HuH-7.5 (cell line): ENCODE data around the gene SLC35F3.
A peak's percentile ranks its signal among the peaks of the same experiment; 100 is the strongest.
"Not testable (repeated sequence)": the region's sequence is repeated elsewhere in the genome, so short reads cannot be mapped to it uniquely, and the experiment has no call there.

ENCODE experiments used
- DNase-seq: peaks from one replicate; pipeline ENCODE4 v3.0.0; 2011; ENCODE audit warnings: low spot score

Gene SLC35F3

DNA sequence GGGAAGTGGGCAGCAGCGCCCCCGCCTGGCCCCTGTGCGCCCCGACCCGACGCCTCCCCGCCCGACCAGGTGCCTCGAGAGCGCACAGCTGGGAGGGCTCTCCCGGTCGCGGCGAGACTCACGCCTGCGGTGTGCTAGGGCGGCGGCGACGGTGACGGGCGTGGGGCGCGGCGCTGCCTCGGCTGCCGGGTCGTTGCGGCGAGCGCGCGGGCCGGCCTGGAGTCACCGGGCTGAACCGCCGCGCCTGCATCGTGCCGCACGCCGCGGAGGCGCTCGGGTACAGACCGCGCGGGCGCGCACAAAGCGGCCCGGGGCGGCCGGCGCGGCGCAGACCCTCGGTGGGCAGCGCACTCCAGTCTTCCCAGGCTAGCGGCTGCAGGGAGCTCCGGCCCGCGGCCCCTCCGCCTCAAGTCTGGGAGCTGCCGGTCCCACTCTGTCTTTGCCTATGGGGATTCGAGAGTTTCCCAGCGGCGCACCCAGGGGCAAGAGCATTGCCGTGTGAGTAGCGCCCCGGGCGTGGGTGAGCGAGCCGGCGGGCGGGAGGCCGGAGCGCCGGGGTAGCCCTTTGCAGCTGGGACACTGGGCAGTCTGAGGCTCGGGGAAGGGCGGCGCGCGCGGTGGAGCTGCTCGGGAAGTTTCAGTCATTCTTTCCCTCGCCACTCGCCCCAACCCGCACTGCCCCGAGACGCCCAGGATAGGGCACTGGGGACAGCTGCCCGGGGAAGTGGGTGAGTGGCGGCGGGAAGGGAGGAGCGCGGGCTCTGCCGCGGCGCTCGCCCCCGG, at the start of gene SLC35F3:
Gene SLC35F3, plus strand, starts transcription at position 44 of the 783 bp plus-strand sequence.
- DNase-seq, result peak; percentile 28

DNA sequence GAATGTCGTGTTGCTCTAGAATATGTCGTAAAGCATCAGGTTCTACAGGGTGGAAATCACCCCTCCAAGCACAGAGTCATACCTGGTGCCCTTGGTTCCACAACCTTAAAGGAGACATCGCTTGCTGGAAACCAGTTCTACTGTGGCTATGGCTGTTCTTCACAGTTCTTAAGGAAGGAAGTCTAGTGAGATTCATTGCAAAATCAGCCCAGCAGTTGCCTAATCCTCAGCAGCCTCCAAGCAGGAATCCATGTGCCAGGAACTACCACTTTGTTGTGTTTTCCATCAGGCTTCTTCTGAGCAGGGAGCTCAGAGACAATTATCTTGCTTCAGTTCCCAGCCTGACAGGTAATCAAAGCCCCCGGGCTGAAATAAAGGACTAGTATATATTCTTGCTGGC, 45.0 kb upstream of the SLC35F3 start:
- no peak for DNase-seq

DNA sequence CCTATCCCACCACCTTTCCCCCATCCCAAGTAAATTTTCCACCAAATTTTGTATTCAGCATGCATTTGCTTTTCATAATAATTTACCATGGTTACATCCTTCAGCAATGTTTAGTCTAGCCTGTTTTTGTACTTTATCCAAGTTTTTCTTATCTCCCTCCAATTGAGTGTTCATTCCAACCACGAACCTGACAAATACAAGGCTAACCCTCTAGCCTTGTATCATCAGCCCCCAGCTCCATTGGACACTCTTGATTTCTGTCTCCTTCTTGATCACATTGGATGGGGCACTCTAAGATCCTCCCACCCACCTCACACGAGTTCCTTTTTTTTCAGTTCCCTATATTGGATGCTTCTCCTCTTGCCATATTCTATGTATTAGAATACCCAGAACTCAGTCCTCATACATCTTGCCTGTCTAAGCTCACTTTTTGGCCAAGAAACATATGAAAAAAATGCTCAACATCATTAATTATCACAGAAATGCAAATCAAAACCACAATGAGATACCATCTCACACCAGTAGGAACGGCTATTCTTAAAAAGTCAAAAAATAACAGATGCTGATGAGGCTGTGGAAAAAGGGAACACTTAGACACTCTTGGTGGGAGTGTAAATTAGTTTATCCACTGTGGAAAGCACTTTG, 40.5 kb upstream of the SLC35F3 start:
- DNase-seq, result no peak

DNA sequence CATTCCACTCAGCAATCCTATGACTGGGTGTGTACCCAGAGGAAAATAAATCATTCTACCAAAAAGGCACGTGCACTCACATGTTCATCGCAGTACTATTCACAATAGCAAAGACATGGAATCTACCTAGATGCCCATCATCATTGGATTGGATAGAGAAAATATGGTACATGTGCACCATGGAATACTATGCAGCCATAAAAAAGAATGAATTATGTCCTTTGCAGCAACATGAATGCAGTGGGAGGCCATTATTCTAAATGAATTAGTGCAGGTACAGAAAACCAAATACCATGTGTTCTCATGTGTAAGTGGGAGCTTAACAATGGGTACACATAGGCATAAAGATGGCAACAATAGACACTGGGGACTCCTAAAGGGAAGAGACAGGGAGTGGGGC, 39.9 kb upstream of the SLC35F3 start:
- no peak for DNase-seq

DNA sequence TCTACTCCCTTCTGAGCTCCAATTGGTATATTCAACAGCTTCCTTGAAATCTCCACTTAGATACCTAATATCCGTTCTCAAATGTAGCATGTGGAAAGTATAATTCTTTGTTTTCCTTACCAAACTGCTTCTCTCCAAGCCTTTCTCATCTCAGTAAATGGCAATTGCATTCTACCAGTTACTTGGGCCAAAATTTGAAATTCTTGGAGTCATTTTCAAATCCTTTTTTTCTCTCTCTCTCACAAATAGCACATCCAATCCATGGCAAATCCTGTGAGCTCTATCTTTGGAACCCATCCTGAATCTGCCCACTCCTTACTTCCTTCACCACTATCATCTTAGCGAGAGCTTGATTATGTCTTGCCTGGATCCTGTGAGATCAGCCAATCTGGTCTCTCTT, 39.3 kb upstream of the SLC35F3 start:
- DNase-seq, result no peak

DNA sequence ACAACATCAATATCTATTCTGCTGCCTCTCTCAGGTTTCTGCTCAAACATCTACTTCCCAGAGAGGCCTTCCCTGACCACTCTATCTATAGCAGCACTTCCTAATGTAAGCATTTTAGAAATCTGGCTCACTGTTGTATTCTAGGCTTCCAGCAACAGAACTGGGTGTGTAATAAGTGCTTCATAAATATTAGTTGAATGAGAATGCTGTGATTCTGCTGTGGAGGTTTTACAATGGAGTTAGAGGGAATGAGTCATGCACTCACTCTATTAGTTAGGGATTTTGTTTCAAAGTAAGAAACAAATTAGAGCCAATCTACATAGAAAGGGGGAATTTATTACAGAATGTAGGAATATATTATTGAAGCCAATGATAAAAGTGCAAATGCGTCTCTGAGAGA, 38.6 kb upstream of the SLC35F3 start:
- DNase-seq, result no peak

DNA sequence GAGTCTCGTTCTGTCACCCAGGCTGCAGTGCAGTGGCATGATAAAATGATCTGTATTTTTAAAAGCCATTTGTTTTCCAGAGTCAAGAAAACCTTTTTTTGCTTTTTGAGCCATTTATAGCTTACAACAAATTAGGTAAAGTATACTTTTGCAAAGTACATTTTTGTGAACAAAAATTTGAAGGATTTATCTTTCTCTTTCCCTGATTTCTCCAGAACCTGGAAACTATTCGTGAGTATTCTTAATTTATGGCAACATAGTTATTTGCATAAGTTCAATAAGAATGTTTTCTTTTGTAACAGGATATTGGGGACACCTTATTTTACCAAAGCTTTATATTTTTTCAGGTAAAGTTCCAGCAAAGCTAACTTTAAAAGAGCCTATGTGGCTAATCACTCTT, 37.4 kb upstream of the SLC35F3 start:
- no peak for DNase-seq

DNA sequence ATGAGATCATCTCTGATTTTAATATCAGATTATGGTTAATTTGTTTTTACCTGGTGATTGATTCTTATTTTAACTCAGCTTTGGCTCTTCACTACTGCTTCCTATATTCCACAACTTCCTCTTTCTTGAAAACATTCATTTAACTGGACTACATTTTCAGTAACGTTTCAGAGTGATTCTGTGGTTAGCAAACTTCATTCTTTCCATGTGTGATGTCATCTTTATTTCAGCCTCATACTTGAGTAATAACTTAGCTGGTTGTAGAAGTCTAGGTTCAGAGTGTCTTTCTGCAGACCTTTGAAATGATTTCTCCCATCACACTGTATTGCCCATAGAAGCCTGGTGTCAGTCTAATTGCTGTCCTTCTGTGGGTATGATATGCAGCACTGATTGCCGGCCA, 36.0 kb upstream of the SLC35F3 start:
- DNase-seq, result no peak

DNA sequence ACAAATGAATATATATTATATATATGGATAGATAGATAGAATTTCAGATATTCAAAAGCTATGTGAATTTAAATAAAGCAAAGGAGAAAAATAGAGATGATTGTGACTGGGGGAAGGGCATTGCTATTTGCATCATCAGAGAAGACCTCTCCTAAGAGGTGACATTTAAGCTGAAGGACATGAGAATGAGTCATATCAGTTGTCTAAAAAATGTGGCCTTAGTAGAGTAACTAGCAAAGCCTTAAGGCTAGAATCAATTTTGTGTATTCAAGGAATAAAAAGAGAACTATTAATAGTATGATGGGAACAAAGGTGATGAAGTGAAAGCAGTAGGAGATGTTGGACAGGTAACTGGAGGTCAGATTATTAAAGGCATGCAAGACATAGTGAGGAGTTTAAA, 34.8 kb upstream of the SLC35F3 start:
- DNase-seq, result no peak

DNA sequence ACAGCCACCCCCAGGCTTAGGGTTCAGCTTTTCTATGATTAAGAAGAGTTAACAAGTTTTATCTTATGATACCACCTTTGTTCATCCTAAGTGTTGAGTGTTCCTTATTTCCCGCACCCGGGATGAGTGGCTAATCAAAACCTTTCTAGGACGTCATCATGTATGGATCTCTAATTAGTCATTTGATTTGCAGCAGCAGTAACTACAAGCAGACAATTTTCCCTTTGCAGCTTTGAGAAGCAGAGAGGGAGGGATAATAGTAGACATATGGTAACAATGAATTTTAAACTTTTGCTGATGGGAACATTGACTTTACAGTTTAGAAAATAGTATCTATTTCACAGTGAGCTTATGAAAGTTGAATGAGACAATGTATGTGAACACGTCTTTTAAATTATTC, 30.8 kb upstream of the SLC35F3 start:
- DNase-seq, result no peak

DNA sequence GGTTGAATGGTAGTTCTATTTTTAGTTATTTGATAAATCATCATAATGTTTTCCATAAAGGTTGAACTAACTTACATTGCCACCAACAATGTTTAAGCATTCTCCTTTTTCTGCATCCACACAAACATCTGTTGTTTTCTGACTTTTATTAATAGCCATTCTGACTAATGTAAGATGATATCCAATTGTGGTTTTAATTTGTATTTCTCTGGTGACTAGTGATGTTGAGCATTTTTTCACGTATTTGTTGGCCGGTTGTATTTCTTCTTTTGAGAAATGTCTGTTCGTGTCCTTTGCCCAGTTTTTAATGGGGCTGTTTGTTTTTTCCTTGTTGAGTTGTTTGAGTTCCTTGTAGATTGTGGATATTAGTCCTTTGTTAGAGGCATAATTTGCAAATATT, 24.6 kb upstream of the SLC35F3 start:
- DNase-seq, result no peak

DNA sequence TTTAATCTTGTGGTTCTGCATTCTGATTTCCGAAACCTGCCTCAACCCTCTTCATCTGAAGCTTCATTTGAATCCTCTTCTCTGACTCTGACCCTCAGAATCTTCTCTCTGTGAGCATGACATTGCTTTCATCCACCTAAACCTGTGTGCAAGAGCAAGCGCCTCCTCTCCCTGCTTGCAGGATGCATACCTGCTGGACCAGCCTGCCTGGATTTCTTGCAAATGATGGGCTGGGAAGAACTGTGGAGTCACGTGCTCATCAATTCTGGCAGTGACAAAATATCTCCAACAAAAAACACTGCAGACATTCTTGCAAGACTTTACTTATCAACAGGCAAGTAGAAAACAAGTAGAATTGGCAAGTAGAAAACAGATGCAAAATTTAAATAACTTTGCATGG, 20.8 kb upstream of the SLC35F3 start:
- DNase-seq, result no peak

DNA sequence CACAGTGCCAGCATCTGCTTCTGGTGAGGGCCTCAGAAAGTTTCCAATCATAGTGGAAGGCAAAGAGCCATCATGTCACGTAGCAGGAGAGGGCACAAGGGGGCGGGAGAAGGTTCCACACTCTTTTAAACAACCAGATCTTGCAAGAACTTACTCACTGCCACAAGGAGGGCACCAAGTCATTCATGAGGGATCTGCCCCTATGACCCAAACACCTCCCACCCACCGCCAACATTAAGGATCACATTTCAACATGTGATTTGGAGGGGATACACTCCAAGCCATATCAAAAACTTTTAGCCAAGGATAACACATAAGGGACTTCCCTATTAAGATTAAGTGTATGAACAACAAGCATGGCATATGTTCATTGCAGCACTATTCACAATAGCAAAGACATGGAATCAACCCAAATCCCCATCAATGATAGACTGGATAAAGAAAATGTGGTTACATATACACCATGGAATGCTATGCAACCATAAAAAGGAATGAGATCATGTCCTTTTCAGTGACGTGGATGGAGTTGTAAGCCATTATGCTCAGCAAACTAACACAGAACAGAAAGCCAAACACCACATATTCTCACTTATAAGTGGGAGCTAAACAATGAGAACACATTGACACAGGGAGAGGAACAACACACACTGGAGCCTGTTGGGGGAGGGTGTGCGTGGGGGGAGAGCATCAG, 19.9 kb upstream of the SLC35F3 start:
- DNase-seq, result no peak

DNA sequence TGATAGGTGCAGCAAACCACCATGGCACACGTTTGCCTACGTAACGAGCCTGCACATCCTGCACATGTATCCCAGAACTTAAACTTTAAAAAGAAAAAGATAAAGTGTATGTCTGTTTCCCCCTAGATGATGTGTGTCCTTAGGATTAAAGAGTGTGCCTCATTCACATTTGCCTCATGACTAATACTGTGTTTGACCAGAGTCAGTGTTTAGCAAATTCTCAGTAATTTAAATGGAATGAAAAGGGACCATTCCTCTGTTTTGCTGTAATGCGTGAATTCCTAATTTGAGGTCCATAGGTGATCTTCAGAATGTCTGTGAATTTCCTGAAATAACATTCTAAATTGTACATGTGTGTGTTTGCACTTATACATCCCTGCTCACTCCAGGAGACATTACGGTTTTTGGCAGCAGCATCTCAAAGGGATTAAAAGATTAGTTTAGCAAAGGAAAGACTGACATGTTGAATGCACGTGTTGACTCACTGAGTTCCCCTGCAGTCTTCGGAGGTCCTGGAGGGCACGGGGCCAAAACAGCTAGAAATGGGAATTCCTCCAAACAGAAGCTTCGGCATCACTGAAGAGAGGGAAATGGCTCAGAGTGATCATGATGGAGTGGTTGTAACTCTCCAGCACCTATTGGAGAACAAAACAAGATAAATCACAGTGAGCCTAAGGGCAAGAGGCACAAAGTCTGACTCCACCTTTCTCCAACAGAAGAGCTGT, 19.1 kb upstream of the SLC35F3 start:
- no peak for DNase-seq

DNA sequence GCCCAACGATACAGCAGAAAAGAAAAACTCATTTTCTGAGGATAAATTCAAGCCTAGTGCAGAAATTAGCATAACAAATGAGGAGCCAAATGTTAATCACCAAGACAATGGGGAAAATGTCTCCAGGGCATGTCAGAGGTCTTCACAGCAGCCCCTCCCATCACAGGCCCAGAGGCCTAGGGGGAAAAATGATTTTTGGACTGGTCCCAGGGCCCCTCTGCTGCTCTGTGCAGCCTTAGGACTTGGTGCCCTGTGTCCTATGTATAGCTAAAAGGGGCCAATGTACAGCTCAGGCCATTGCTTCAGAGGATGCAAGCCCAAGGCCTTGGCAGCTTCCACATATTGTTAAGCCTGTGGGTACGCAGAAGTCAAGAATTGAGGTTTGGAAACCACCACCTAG, 13.3 kb upstream of the SLC35F3 start:
- DNase-seq, result not testable (repeated sequence)

DNA sequence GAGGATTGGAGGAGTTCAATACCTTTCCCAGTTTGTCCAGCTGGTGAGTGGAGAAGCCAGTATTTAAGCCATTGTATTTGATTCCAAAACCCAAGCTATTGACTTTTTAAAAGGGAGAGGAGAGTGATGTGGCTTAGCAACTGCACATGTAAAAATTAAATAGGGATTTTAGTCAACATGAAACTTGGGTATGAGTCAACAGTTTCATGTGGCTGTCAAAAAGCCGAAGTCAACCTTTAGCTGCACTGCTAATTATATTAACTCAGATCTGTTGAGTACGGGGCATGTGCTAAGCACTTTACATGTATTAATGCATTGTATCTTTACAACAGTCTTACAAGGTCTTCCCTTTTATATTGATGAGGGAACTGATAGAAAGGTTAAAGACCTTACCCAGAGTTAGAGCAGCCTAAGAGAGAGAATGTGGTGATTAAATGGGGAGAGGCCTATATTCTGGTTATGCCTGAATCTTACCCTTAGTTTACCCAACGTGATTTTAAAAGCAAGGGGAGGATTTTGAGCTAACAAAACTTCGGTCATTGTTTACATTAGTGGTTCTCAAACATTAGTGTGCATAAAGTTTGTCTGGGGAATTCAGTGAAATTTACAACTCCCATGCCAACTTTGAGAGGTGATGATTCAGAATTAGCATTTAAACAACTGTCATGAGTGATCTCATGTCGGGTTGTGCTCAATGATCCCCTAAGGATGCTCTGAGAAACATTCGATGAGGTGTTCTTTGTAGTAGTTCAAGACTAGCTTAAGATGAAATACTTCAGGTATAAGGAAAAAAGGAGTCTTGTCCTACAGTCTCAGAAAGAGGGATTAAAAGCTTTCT, 6.9 kb upstream of the SLC35F3 start:
- DNase-seq, result no peak

DNA sequence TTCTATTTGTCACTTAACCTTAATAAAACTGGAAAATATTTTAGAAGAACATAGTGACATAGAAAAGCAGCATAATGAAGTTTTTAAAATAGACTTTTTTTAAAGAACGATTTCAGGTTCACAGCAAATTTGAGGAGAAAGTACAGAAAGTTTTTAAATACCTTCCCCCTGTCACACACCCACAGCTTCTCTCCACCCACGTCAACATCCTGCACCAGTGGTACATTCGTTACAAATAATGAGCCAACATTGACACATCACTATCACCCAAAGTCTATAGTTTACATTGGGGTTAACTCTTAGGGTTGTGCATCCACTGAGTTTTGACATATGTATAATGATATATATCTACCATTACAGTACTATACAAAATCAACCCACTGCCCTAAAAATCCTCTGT, 3.0 kb upstream of the SLC35F3 start:
- DNase-seq, result no peak

DNA sequence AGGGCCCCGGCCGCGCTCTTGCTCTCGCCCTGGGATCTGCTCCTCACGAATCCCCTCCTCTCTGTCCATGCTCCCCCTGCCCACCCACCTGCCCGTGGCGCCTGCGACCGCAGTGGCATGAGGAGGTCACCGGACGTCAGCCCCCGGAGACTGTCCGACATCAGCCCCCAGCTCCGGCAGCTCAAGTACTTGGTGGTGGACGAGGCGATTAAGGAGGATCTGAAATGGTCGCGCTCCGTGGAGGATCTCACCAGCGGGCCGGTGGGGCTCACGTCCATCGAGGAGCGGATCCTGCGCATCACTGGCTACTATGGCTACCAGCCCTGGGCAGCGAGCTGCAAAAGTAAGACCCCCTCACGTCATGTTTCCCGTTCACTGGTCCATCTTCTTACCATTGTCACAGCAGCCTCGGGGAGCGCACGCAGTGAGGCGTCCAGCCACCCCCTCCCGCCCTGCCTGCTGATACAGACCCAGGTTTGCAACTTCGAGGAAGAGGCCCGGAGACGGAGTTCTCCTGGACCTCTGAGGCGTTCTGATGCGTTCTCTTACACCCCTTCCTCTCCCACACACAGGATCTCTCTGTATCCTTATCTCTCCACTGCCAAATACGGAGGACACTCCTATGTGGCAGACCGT, 1.1 kb downstream of the SLC35F3 start:
- DNase-seq, result no peak

DNA sequence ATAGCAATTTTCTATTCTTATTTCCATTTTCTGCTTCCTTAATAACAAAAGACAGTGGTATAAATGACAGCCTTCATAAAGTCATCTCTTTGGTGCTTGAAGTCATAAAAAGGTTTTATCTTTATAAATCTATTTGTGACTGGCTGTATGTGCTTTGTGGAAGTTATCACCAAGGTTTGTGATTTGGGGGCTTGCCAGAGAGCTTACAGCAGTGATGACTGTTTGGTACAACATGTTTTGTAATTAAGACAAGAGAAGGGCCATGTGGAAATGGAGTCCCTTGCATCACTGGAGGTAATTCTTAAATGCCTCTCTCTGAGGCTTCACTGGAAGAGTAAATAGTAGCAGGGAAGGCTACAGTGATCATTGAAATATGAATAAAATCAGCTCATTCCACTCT, 2.7 kb downstream of the SLC35F3 start:
- no peak for DNase-seq

DNA sequence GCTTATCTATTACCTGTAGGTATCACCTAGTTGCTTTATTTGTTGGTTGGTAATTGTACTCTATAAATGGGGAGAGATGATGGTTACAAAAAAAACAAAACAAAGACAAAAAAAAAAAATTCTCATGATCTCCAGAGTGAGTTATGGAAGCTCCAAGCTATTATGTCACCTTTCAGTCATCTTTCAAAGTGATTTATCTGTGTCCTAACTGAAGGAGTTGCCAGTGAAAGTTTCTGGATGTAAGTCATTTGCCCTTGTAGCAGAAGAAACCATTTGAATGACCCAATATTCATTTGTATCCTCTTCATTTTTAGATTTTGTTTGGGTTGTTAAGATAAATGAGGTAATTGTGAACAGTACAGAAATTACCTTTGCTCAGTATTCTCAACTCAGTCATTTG, 3.6 kb downstream of the SLC35F3 start:
- no peak for DNase-seq

DNA sequence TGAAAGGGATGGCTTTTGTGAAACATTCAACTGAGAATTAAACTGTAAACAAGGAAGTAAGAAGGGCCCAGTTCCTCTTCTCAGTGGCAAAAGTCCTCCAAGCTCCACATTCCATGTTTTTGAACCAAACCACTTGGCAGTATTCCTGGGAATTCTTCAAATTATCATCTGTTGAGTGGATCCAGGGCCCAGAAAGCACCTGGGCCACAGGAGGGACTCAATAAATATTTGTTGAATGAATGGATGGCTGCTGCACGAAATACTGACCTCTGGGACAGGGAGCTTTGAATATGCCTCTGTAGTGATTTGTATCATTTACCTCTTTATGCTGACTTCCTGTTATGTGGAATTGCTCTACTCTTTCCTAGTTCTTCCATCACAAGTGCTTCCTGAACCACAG, 4.7 kb downstream of the SLC35F3 start:
- DNase-seq, result no peak
